Left ventricle myocardium superior (tissue), 1 donor: Measurements from ENCODE around the gene HAUS6. TPM values are rescaled to one million over a fixed set of nuclear protein-coding genes. Genes with fewer than 3 reads are reported as not detected.
"Not testable (repeated sequence)": the region's sequence is repeated elsewhere in the genome, so short reads cannot be mapped to it uniquely, and the experiment has no call there.

Experiments
- ATAC-seq: fragments of 200-7000 bp; cut with Tn5 transposase; one replicate; pipeline ENCODE4 v1.9.1; 2020; ENCODE audit warnings: mild to moderate bottlenecking, moderate library complexity
- DNase-seq: peaks from one replicate; pipeline ENCODE4 v3.0.0-alpha.2; 2020
- intact Hi-C: fragments of 100-400 bp; cut with micrococcal nuclease; formaldehyde crosslinking; loops from one replicate; pipeline ENCODE4 v1.11.0; 2022
- long read RNA-seq: library from polyadenylated mRNA; unstranded; transcript quantifications from one replicate; pipeline ENCODE4 v2.0.0, GENCODE V29; 2021
- total RNA-seq: library from RNA; stranded (reverse); fragmentation: NEBNext Ultra II Directional; extraction: Animal tissue kit (Norgen Biotek cat#: 25700); gene quantifications from one replicate; pipeline ENCODE4 v1.2.1, GENCODE V29; 2021
- donor health status: DM: no; HTN: yes; CAD: no; lungs with severe emphysema.

HAUS6 gene
- total RNA-seq, result 5.6 TPM
- long read RNA-seq, full-length matches to known transcripts, result 2 of 13 reads
- long read RNA-seq, partial matches to known transcripts, result 8 of 13 reads
- long read RNA-seq, other reads (novel, unspliced or antisense), result 3 of 13 reads

GRCh38 chr9:19102631-19103345 lies at the start of gene HAUS6:
HAUS6 (minus strand) TSS chr9:19102904; CDS start chr9:19102651, 253 bp downstream.
- intact Hi-C loops, result no loop called here
- ATAC-seq, result peak; percentile 100
- peak; percentile 97 for DNase-seq

- ATAC-seq, DNase-seq, intact Hi-C loops: not testable (repeated sequence)
These were observed 49.4 kb upstream of the HAUS6 start for GRCh38 chr9:19152160-19152498.

- ATAC-seq (no peak), DNase-seq (no peak)
- intact Hi-C loops, result no loop called here
These were observed 48.9 kb upstream of the HAUS6 start for GRCh38 chr9:19151425-19152159.

- intact Hi-C loops, result no loop called here
- ATAC-seq (no peak), DNase-seq (no peak)
These were observed 46.5 kb upstream of the HAUS6 start for GRCh38 chr9:19149230-19149629.

DNA sequence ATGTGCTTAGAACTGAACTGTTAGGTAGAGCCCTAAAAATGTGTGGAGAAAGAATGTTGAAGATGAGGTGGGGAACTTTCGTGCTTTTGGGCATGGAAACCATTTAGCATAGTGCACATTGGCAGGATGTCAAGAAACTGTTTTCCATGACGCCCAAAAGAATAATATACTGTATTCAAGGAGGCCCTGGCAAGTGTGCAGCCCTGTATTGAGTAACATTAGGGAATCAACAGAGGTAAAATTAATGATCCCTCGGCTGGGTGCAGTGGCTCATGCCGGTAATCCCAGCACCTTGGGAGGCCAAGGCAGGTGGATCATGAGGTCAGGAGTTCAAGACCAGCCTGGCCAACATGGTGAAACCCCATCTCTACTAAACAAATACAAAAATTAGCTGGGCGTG lies 45.5 kb upstream of the HAUS6 start:
- DNase-seq (no peak), ATAC-seq (no peak)

DNA sequence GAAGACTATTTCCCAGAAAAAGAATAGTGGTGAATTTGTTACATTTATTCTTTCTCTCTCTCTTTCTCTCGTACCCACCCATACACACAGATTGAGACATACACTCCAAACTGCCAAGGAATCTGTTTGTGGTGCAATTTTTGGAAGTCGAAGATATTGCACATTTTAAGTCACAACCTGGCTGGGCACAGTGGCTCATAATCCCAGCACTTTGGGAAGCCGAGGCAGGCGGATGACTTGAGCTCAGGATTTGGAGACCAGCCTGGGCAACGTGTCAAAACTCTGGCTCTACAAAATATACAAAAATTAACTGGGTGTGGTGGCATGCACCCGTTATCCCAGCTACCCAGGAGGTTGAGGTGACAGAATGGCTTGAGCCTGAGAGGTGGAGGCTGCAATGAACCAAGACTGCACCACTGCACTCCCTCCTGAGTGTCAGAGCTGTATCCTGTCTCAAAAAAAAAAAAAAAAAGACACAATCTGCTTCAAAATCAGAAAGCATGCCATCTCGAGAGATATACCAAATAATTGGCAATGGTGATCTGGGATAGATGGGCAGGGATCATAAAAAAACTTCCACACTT lies 43.8 kb upstream of the HAUS6 start:
- intact Hi-C loops, result no loop called here
- DNase-seq (no peak), ATAC-seq (no peak)

More for the DNA sequence above, 45.5 kb upstream of the HAUS6 start:
- intact Hi-C loops, result no loop called here

DNA sequence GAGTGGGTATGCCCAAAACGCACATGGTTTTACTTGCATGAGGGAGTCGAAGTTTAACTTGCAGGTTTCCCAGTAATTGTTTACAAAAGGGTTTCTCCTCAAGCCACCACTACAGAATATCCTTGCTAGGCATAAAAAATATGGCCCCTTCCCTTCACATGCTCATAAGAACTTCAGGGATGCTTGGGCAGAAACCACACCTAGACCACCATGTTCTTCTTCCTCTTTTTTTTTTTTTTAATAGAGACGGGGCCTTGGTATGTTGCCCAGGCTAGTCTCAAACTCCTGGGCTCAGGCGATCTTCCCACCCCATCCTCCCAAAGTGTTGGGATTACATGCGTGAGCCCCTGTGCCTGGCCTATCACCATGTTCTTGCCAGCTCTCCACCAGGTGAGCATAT lies 43.2 kb upstream of the HAUS6 start:
- intact Hi-C loops, result no loop called here
- no peak for DNase-seq
- ATAC-seq, result no peak

- ATAC-seq (no peak), DNase-seq (no peak)
- intact Hi-C loops, result no loop called here
These were observed 37.6 kb upstream of the HAUS6 start for GRCh38 chr9:19140259-19140658.

DNA sequence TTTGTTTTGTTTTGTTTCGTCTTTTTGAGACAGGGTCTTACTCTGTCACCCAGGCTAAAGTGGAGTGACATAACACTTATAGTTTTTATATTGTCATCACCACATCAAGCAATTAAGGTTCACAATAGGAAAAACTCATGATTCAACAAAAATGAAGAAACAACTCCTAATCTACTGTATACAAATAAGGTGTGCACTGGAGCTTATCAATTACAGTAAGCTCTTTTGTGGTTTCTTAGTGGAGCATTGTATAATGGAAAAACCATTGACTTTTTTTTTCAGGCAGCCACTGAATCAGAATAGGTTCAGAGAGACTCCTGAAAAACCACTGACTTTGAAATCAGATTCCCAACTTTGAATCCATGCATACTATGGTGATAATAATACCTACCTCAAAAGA lies 35.4 kb upstream of the HAUS6 start:
- ATAC-seq, result no peak
- DNase-seq, result no peak
- intact Hi-C loops, result no loop called here

- no peak for DNase-seq
- no peak for ATAC-seq
- intact Hi-C loops, result no loop called here
These were observed 34.6 kb upstream of the HAUS6 start for GRCh38 chr9:19137282-19137681.

GRCh38 chr9:19136129-19136528 lies 33.4 kb upstream of the HAUS6 start:
- DNase-seq (no peak), ATAC-seq (no peak)
- intact Hi-C loops, result no loop called here

GRCh38 chr9:19133549-19134345 lies 31.0 kb upstream of the HAUS6 start:
- no peak for ATAC-seq
- no peak for DNase-seq
- intact Hi-C loops, result no loop called here

DNA sequence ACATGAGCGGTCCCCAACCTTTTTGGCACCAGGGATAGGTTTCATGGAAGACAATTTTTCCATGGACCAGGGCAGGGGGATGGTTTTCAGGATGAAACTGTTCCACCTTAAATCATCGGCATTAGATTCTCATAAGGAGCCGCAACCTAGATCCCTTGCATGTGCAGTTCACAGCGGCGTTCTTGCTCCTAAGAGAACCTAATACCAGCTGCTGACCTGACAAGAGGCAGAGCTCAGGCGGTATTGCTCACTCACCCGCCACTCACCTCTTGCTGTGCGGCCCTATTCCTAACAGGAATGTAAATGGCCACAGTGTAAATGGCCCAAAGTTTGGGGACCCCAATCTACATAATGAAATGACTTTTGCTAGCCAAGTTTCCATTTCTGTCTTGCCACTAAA lies 27.7 kb upstream of the HAUS6 start:
- intact Hi-C loops, result no loop called here
- ATAC-seq (no peak), DNase-seq (no peak)

DNA sequence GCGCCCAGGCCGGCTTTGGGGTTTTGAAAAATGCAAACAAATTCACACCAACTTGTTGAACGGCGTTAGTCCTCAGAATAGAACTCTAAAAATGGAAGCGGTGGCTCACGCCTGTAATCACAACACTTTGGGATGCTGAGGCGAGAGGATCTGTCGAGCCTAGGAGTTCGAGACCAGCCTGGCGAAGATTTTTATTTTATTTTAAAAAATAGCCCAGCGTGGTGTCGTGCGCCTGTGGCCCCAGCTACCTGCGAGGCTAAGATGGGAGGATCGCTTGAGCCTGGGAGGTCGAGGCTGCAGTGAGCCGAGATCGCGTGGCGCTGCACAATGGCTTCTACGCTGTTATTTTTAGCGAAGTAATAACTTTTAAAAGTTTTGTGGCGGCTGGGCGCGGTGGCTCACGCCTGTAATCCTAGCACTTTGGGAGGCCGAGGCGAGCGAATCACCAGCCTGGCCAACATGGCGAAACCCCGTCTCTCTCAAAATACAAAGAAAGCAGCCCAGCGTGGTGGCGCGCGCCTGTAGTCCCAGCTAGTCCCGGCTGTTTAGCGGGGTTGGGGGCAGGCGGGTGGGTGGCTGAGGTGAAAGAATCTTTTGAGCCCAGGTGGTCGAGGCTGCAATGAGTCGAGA lies 25.3 kb upstream of the HAUS6 start:
- DNase-seq (peak; percentile 70), ATAC-seq (peak; percentile 42)
- intact Hi-C loops, result no loop called here

DNA sequence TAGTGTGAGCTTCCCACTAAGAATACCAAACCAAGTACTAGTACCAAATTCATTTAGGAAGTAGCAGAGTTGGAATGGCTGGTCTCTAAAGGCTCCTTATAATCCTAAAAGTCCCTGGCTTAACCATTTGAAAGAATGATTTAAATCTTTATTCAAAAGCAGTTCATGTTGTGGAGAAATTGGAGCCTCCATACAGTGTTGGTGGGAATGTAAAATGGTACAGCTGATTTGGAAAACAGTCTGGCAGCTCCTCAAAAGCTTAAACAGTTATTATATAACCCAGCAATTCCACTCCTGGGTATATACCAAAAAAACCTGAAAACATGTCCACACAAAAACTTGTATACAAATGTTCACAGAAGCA lies 21.7 kb upstream of the HAUS6 start:
- intact Hi-C loops, result loop anchor here (5.0 kb wide), 1 partner anchor 113 kb away; no protein-coding TSS in a partner anchor
- ATAC-seq (no peak), DNase-seq (no peak)

DNA sequence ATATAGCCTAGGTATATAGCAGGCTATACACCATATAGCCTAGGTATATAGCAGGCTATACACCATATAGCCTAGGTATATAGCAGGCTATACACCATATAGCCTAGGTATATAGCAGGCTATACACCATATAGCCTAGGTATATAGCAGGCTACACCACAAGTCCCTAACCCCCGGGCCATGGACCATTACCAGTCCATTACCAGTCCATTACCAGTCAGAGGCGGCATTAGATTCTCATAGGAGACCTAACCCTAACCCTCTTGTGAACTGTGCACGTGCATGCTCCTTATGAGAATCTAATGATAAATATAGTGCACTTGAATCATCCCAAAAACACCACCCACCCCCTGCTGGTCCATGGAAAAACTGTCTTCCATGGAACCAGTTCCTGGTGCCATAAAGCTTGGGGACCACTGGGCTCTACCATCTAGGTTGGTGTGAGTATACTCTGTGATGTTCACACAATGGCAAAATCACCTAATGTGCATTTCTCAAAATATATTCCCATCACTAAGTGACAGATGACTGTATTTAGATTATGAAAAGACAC lies 19.9 kb upstream of the HAUS6 start:
- intact Hi-C loops, result loop anchor here (5.0 kb wide), 1 partner anchor 115 kb away; no protein-coding TSS in a partner anchor
- DNase-seq (no peak), ATAC-seq (no peak)

GRCh38 chr9:19120877-19121276 lies 18.2 kb upstream of the HAUS6 start:
- intact Hi-C loops, result loop anchor here (5.0 kb wide), 1 partner anchor 116 kb away; no protein-coding TSS in a partner anchor

GRCh38 chr9:19119801-19120440 lies 17.2 kb upstream of the HAUS6 start:
- DNase-seq, result no peak
- ATAC-seq, result no peak
- intact Hi-C loops, result loop anchor here (5.0 kb wide), 1 partner anchor 117 kb away; no protein-coding TSS in a partner anchor

More at GRCh38 chr9:19120877-19121276, 18.2 kb upstream of the HAUS6 start:
- DNase-seq (no peak), ATAC-seq (no peak)
